COLO829 (cell line): Measurements from ENCODE around the gene PHF13.
"Not testable (repeated sequence)": the region's sequence is repeated elsewhere in the genome, so short reads cannot be mapped to it uniquely, and the experiment has no call there.

Experiments
- DNase-seq: peaks from one replicate; pipeline ENCODE4 v3.0.0; 2012; ENCODE audit warnings: low spot score

PHF13 gene

GRCh38 chr1:6628971-6629479 lies 15.5 kb downstream of the PHF13 start:
- DNase-seq = no peak

- DNase-seq = no peak
Observed at GRCh38 chr1:6630027-6630426, 16.5 kb downstream of the PHF13 start.

- no peak for DNase-seq
Observed at GRCh38 chr1:6631058-6631457, 17.5 kb downstream of the PHF13 start.

GRCh38 chr1:6632588-6633514 lies 19.3 kb downstream of the PHF13 start:
- no peak for DNase-seq

GRCh38 chr1:6634371-6635052 lies 21.0 kb downstream of the PHF13 start:
- no peak for DNase-seq

- DNase-seq = no peak
Observed at GRCh38 chr1:6635161-6635909, 21.8 kb downstream of the PHF13 start.

- DNase-seq = no peak
Observed at GRCh38 chr1:6635910-6636760, 22.6 kb downstream of the PHF13 start.

GRCh38 chr1:6636778-6637177 lies 23.2 kb downstream of the PHF13 start:
- DNase-seq = not testable (repeated sequence)

- DNase-seq = no peak
Observed at GRCh38 chr1:6637770-6638169, 24.2 kb downstream of the PHF13 start.

- no peak for DNase-seq
Observed at GRCh38 chr1:6638226-6638625, 24.7 kb downstream of the PHF13 start.

- not testable (repeated sequence) for DNase-seq
Observed at GRCh38 chr1:6640867-6641266, 27.3 kb downstream of the PHF13 start.

GRCh38 chr1:6645018-6645417 lies 31.5 kb downstream of the PHF13 start:
- no peak for DNase-seq

- DNase-seq = peak; percentile 50
Observed at GRCh38 chr1:6646499-6647148, 33.1 kb downstream of the PHF13 start.

GRCh38 chr1:6648556-6648955 lies 35.0 kb downstream of the PHF13 start:
- DNase-seq = no peak

- DNase-seq = no peak
Observed at GRCh38 chr1:6651909-6652308, 38.4 kb downstream of the PHF13 start.

GRCh38 chr1:6652986-6653385 lies 39.5 kb downstream of the PHF13 start:
- no peak for DNase-seq

GRCh38 chr1:6653436-6654290 lies 40.1 kb downstream of the PHF13 start:
- no peak for DNase-seq

- no peak for DNase-seq
Observed at GRCh38 chr1:6657138-6657537, 43.6 kb downstream of the PHF13 start.

GRCh38 chr1:6658359-6659060 lies 45.0 kb downstream of the PHF13 start:
- no peak for DNase-seq
